ENCODE measurements around the gene RALGPS1. TPM values are rescaled to one million over a fixed set of nuclear protein-coding genes. Genes with fewer than 3 reads are reported as not detected.

Gene RALGPS1
- total and polyA plus RNA-seq, 2 donors (not counting 1 experiment from before 2014, with no cell fraction given) = 19.7 to 39.9 TPM

- Mint-ChIP-seq H3K4me1 (peaks cover 10% of the 10 kb centered on the region), H3K27ac (no peak overlapping the region), H3K27me3 (no peaks in the 10 kb centered on the region), H3K4me3 (no peak overlapping the region), H3K9me3 (ENCODE audit: insufficient read depth) (no peaks in the 10 kb centered on the region)
- TF ChIP-seq CTCF (IDR thresholded peaks at IDR 0.05) = no peak
- TF ChIP-seq EZH2 (IDR thresholded peaks at IDR 0.05; ENCODE audit: borderline replicate concordance, insufficient read depth, low read depth, low read length, poor library complexity, severe bottlenecking) = no peak
- H3K4me3 ChIP-seq (ENCODE audit: control extremely low read depth in 1 of 5, extremely low read depth in 1 of 5, insufficient read depth in 1 of 5, low read depth in 2 of 5, low read length in 4 of 5) = no peak overlapping the region
- H2AFZ ChIP-seq (ENCODE audit: insufficient read depth, low read depth, low read length, poor library complexity, severe bottlenecking) = no peak overlapping the region
- H3K79me2 ChIP-seq (ENCODE audit: control insufficient read depth, insufficient read depth, low read length) = no peaks in the 10 kb centered on the region
- no peak overlapping the region for H3K27ac ChIP-seq (ENCODE audit: low read length in 2 of 2)
- no peak overlapping the region for H3K9ac ChIP-seq (ENCODE audit: low read length)
- DNase-seq = no peak
- H3K4me1 ChIP-seq (ENCODE audit: control insufficient read depth in 2 of 2, insufficient read depth in 2 of 2, low read length in 2 of 2) = no peaks in the 10 kb centered on the region
- H3K36me3 ChIP-seq (replicated peaks in 1 of 2; ENCODE audit: control extremely low read depth in 1 of 2, control insufficient read depth in 1 of 2, extremely low read depth in 1 of 2, insufficient read depth in 2 of 2, low read length in 1 of 2) = peaks cover 0 to 3% of the 10 kb centered on the region in 2 experiments
- CTCF ChIA-PET = no interaction called here
- ATAC-seq (ENCODE audit: low read depth) = no peak
- no peaks in the 10 kb centered on the region for H4K20me1 ChIP-seq (ENCODE audit: control insufficient read depth, insufficient read depth, low read length, poor library complexity, severe bottlenecking)
- H3K9me3 ChIP-seq (ENCODE audit: control extremely low read depth in 1 of 3, control insufficient read depth in 2 of 3, insufficient read depth in 1 of 3, low read length in 2 of 3) = no peaks in the 10 kb centered on the region
- H3K27me3 ChIP-seq (replicated peaks in 1 of 4; ENCODE audit: control extremely low read depth in 1 of 4, control insufficient read depth in 3 of 4, insufficient read depth in 4 of 4, low read length in 3 of 4) = no peaks in the 10 kb centered on the region
- no peak overlapping the region for H3K4me2 ChIP-seq (replicated peaks; ENCODE audit: low read depth, low read length, poor library complexity, severe bottlenecking)
- intact Hi-C loops (cut with micrococcal nuclease) = no loop called here
- POLR2A ChIA-PET = interaction anchor here (0.6 kb wide), 1 partner anchor 202 kb away, joined by 3 read pairs; no protein-coding TSS in a partner anchor
- 87% methylated on average over 2 of the region's 3 CpGs for WGBS (ENCODE audit: insufficient coverage)
These were observed 108.5 kb downstream of the RALGPS1 start for GRCh38 chr9:127022913-127023660.

- ATAC-seq (ENCODE audit: low read depth) = no peak
- Mint-ChIP-seq H3K4me1 (peaks cover 10% of the 10 kb centered on the region), H3K27me3 (no peaks in the 10 kb centered on the region), H3K9me3 (ENCODE audit: insufficient read depth) (no peaks in the 10 kb centered on the region), H3K27ac (no peak overlapping the region), H3K4me3 (no peak overlapping the region)
- Histone ChIP-seq H2AFZ (ENCODE audit: insufficient read depth, low read depth, low read length, poor library complexity, severe bottlenecking) (no peak overlapping the region), H3K27me3 (replicated peaks in 1 of 4; ENCODE audit: control extremely low read depth in 1 of 4, control insufficient read depth in 3 of 4, insufficient read depth in 4 of 4, low read length in 3 of 4) (no peaks in the 10 kb centered on the region), H3K27ac (ENCODE audit: low read length in 2 of 2) (no peak overlapping the region), H3K4me3 (ENCODE audit: control extremely low read depth in 1 of 5, extremely low read depth in 1 of 5, insufficient read depth in 1 of 5, low read depth in 2 of 5, low read length in 4 of 5) (no peak overlapping the region), H3K36me3 (replicated peaks in 1 of 2; ENCODE audit: control extremely low read depth in 1 of 2, control insufficient read depth in 1 of 2, extremely low read depth in 1 of 2, insufficient read depth in 2 of 2, low read length in 1 of 2) (peaks cover 0 to 3% of the 10 kb centered on the region in 2 experiments), H3K4me2 (replicated peaks; ENCODE audit: low read depth, low read length, poor library complexity, severe bottlenecking) (no peak overlapping the region), H3K79me2 (ENCODE audit: control insufficient read depth, insufficient read depth, low read length) (no peaks in the 10 kb centered on the region), H3K9ac (ENCODE audit: low read length) (no peak overlapping the region), H4K20me1 (ENCODE audit: control insufficient read depth, insufficient read depth, low read length, poor library complexity, severe bottlenecking) (no peaks in the 10 kb centered on the region), H3K9me3 (ENCODE audit: control extremely low read depth in 1 of 3, control insufficient read depth in 2 of 3, insufficient read depth in 1 of 3, low read length in 2 of 3) (no peaks in the 10 kb centered on the region), H3K4me1 (ENCODE audit: control insufficient read depth in 2 of 2, insufficient read depth in 2 of 2, low read length in 2 of 2) (no peaks in the 10 kb centered on the region)
- intact Hi-C loops (cut with micrococcal nuclease) = no loop called here
- no peak for DNase-seq
- 98% methylated on average over 7 of the region's 7 CpGs for WGBS (ENCODE audit: insufficient coverage)
- POLR2A ChIA-PET = no interaction called here
- CTCF ChIA-PET = no interaction called here
- TF ChIP-seq CTCF (IDR thresholded peaks at IDR 0.05) (no peak), EZH2 (IDR thresholded peaks at IDR 0.05; ENCODE audit: borderline replicate concordance, insufficient read depth, low read depth, low read length, poor library complexity, severe bottlenecking) (no peak)
These were observed 110.5 kb downstream of the RALGPS1 start for GRCh38 chr9:127025042-127025441.

All from B cell (primary cell).